H1 (cell line): Measurements from ENCODE around the gene NUP88. TPM values are rescaled to one million over a fixed set of nuclear protein-coding genes. Genes with fewer than 3 reads are reported as not detected.

Experiments used
- CTCF ChIA-PET: fragments of 300-600 bp; sonication (Branson Sonifier 250); formaldehyde crosslinking; loops from one replicate; lab custom pipeline; 2021; ENCODE audit not compliant: partially characterized antibody; lab: Charles Lee
- POLR2A ChIA-PET: fragments of 300-600 bp; sonication (Branson Sonifier 250); formaldehyde crosslinking; loops from one replicate; lab custom pipeline; 2021; ENCODE audit warnings: inconsistent platforms; ENCODE audit not compliant: partially characterized antibody; lab: Charles Lee
- DNase-seq, 2 experiments: peaks; one replicate each; pipeline versions ENCODE4 v3.0.0 to v3.0.0-alpha.2; 2010 to 2022; ENCODE audit warnings: low spot score in 2 of 2, low read depth in 1 of 2, mixed read lengths in 1 of 2
- FAIRE-seq: peaks from 2 replicates; lab custom pipeline; 2011; peaks lifted over from hg19 to GRCh38; lab: Jason Lieb, UNC
- H2AFZ ChIP-seq: 2 replicates; pipeline ENCODE4 v1.8.1; 2012; ENCODE audit warnings: low read length, inconsistent platforms
- H2AK5ac ChIP-seq: 2 replicates; pipeline ENCODE4 v1.6.1; 2013; ENCODE audit warnings: low read depth, low read length
- H2BK120ac ChIP-seq: replicated peaks from 2 replicates; pipeline ENCODE3; 2013; ENCODE audit warnings: low read depth, low read length, inconsistent platforms
- H2BK12ac ChIP-seq: 2 replicates; pipeline ENCODE4 v1.6.1; 2013; ENCODE audit warnings: low read depth, low read length
- H2BK15ac ChIP-seq: 2 replicates; pipeline ENCODE4 v1.6.1; 2013; ENCODE audit warnings: low read length
- H2BK20ac ChIP-seq: 2 replicates; pipeline ENCODE4 v1.6.1; 2013; ENCODE audit warnings: low read length
- H2BK5ac ChIP-seq: 2 replicates; pipeline ENCODE4 v1.6.1; 2013; ENCODE audit warnings: low read depth, low read length
- H3K14ac ChIP-seq: 2 replicates; pipeline ENCODE4 v1.6.1; 2013; ENCODE audit warnings: inconsistent platforms; ENCODE audit not compliant: insufficient read length
- H3K18ac ChIP-seq: 2 replicates; pipeline ENCODE4 v1.6.1; 2013; ENCODE audit warnings: low read length; ENCODE audit errors: extremely low read depth
- H3K23ac ChIP-seq: 2 replicates; pipeline ENCODE4 v1.6.1; 2013; ENCODE audit warnings: inconsistent platforms; ENCODE audit not compliant: insufficient read length
- H3K23me2 ChIP-seq: 2 replicates; pipeline ENCODE4 v1.6.1; 2013; ENCODE audit warnings: low read depth, low read length
- H3K27ac ChIP-seq: 2 replicates; pipeline ENCODE4 v1.6.1; 2011; ENCODE audit warnings: low read depth, low read length, inconsistent platforms
- H3K27me3 ChIP-seq, 4 experiments: replicated peaks in 1 of 4; 1 replicate in 1 of 4; 2 replicates in 3 of 4; pipeline versions ENCODE4 v1.6.1 to v1.8.1; 2011 to 2013; ENCODE audit warnings: low read length in 3 of 4, mild to moderate bottlenecking in 3 of 4, inconsistent platforms in 2 of 4, mixed read lengths in 2 of 4, moderate library complexity in 1 of 4; ENCODE audit not compliant: control insufficient read depth in 3 of 4, insufficient read depth in 3 of 4; ENCODE audit errors: extremely low read depth in 1 of 4
- H3K36me3 ChIP-seq, 4 experiments: 2 replicates each; pipeline versions ENCODE4 v1.6.1 to v1.8.1; 2011 to 2013; ENCODE audit warnings: mild to moderate bottlenecking in 4 of 4, low read length in 3 of 4, moderate library complexity in 2 of 4, control low read depth in 1 of 4, inconsistent platforms in 1 of 4; ENCODE audit not compliant: insufficient read depth in 4 of 4, control insufficient read depth in 2 of 4
- H3K4ac ChIP-seq: replicated peaks from 2 replicates; pipeline ENCODE3; 2013; ENCODE audit warnings: low read length, low read depth, mixed read lengths, inconsistent platforms; ENCODE audit not compliant: insufficient read length
- H3K4me1 ChIP-seq, 4 experiments: replicated peaks in 1 of 4; 1 replicate in 1 of 4; 2 replicates in 3 of 4; pipeline versions ENCODE4 v1.6.1 to v1.8.1; 2011 to 2013; ENCODE audit warnings: low read length in 3 of 4, inconsistent platforms in 2 of 4, mixed read lengths in 1 of 4; ENCODE audit not compliant: insufficient read depth in 4 of 4, control insufficient read depth in 3 of 4
- H3K4me2 ChIP-seq, 2 experiments: 2 replicates each; pipeline versions ENCODE4 v1.6.1 to v1.8.1; 2011 to 2013; ENCODE audit warnings: low read depth in 2 of 2, low read length in 2 of 2, control low read depth in 1 of 2, inconsistent platforms in 1 of 2, mild to moderate bottlenecking in 1 of 2; ENCODE audit not compliant: insufficient read depth in 1 of 2
- H3K4me3 ChIP-seq, 4 experiments: fragments of 200-600, 300-600 bp in 1 of 4; sonication (generic), shearing (Covaris generic), sonication (Bioruptor Twin) in 1 of 4; 2 replicates each; pipeline versions ENCODE4 v1.5.1 to v1.8.1; 2011 to 2016; ENCODE audit warnings: low read length in 4 of 4, low read depth in 3 of 4, control low read depth in 2 of 4, inconsistent platforms in 2 of 4, mild to moderate bottlenecking in 2 of 4, mixed read lengths in 1 of 4, moderate library complexity in 1 of 4; ENCODE audit not compliant: insufficient read depth in 2 of 4; ENCODE audit errors: extremely low read depth in 1 of 4
- H3K56ac ChIP-seq: replicated peaks from 2 replicates; pipeline ENCODE3; 2013; ENCODE audit warnings: low read depth, mild to moderate bottlenecking, mixed read lengths, low read length, inconsistent platforms; ENCODE audit not compliant: insufficient read length
- H3K79me1 ChIP-seq: 2 replicates; pipeline ENCODE4 v1.6.1; 2013; ENCODE audit warnings: low read depth, low read length, control low read depth
- H3K79me2 ChIP-seq, 2 experiments: 2 replicates each; pipeline versions ENCODE4 v1.6.1 to v1.8.1; 2012 to 2013; ENCODE audit warnings: low read length in 2 of 2, mild to moderate bottlenecking in 2 of 2, inconsistent platforms in 1 of 2; ENCODE audit not compliant: insufficient read depth in 2 of 2, control insufficient read depth in 1 of 2
- H3K9ac ChIP-seq, 4 experiments: replicated peaks in 1 of 4; 1 replicate in 1 of 4; 2 replicates in 3 of 4; pipeline versions ENCODE4 v1.6.1 to v1.8.1; 2011 to 2013; ENCODE audit warnings: low read depth in 3 of 4, low read length in 3 of 4, control low read depth in 2 of 4, mild to moderate bottlenecking in 2 of 4, moderate library complexity in 2 of 4, inconsistent platforms in 1 of 4; ENCODE audit errors: extremely low read depth in 1 of 4
- H3K9me3 ChIP-seq, 2 experiments: 2 replicates each; pipeline versions ENCODE4 v1.6.1 to v1.8.1; 2012 to 2013; ENCODE audit warnings: mild to moderate bottlenecking in 2 of 2, moderate library complexity in 2 of 2, control low read depth in 1 of 2, inconsistent platforms in 1 of 2, low read depth in 1 of 2, low read length in 1 of 2, mixed read lengths in 1 of 2; ENCODE audit not compliant: insufficient read depth in 2 of 2
- H4K20me1 ChIP-seq, 2 experiments: replicated peaks in 1 of 2; 2 replicates each; pipeline versions ENCODE3 to v1.8.1; 2011 to 2013; ENCODE audit warnings: inconsistent platforms in 2 of 2, low read length in 2 of 2, mild to moderate bottlenecking in 1 of 2; ENCODE audit not compliant: insufficient read depth in 2 of 2, control insufficient read depth in 1 of 2
- H4K5ac ChIP-seq: 2 replicates; pipeline ENCODE4 v1.6.1; 2013; ENCODE audit warnings: low read length, low read depth, mixed read lengths, inconsistent platforms; ENCODE audit not compliant: insufficient read length
- H4K8ac ChIP-seq: 2 replicates; pipeline ENCODE4 v1.8.0; 2013; ENCODE audit warnings: mild to moderate bottlenecking, moderate library complexity, low read length, inconsistent platforms; ENCODE audit not compliant: insufficient read depth; ENCODE audit errors: extremely low read depth
- H4K91ac ChIP-seq: replicated peaks from 2 replicates; pipeline ENCODE3; 2013; ENCODE audit warnings: low read length, mixed read lengths, inconsistent platforms; ENCODE audit not compliant: insufficient read length
- HDAC6 ChIP-seq: IDR thresholded peaks from one replicate; pipeline ENCODE4 v1.7.1; 2012; ENCODE audit warnings: low read depth, mild to moderate bottlenecking, inconsistent platforms, low read length, moderate library complexity
- JUND ChIP-seq: IDR thresholded peaks from 2 replicates; pipeline ENCODE4 v1.6.1; 2011; ENCODE audit warnings: mild to moderate bottlenecking, improper control_type of control experiment, low read length
- RFX5 ChIP-seq: IDR thresholded peaks from 2 replicates; pipeline ENCODE4 v1.6.1; 2011; ENCODE audit warnings: low read depth, low read length, improper control_type of control experiment, borderline replicate concordance
- SP2 ChIP-seq: IDR thresholded peaks from 2 replicates; pipeline ENCODE4 v1.6.1; 2012; ENCODE audit warnings: mild to moderate bottlenecking, low read length, inconsistent platforms
- WGBS, 2 experiments: shearing (Covaris generic) in 1 of 2; methylation state at CpG; one replicate each; pipeline versions ENCODE4 v1.1.6 to v1.1.7; 2013 to 2015; ENCODE audit warnings: low lambda C conversion rate in 2 of 2, mixed read lengths in 2 of 2, inconsistent platforms in 1 of 2, low coverage in 1 of 2, missing lambda C conversion rate in 1 of 2; ENCODE audit not compliant: insufficient replicate concordance in 2 of 2, insufficient coverage in 1 of 2, insufficient read length in 1 of 2; ENCODE audit errors: extremely low coverage in 1 of 2, missing lambda C conversion rate in 1 of 2; 5-methylcytosine and 5-hydroxymethylcytosine counted together
- polyA plus RNA-seq, 7 experiments: library from polyadenylated mRNA; depleted of rRNA in 3 of 7; stranded (reverse) in 5 of 7; unstranded in 2 of 7; fragments of >200 nt in 5 of 7; fragments of 200-250 nt in 2 of 7; gene quantifications; 1 replicate in 5 of 7; 2 replicates in 1 of 7; 4 replicates in 1 of 7; pipeline versions ENCODE4 v1.2.1 to v1.2.3, GENCODE V29; 2011 to 2013; ENCODE audit warnings: missing spikeins in 2 of 7, mixed read lengths in 2 of 7
- total RNA-seq: library from RNA; stranded (reverse); fragmentation: NEBNext Ultra II Directional; extraction: Animal tissue kit (Norgen Biotek cat#: 25700); gene quantifications from 2 replicates; pipeline ENCODE4 v1.2.1, GENCODE V29; 2021

NUP88 gene
- total and polyA plus RNA-seq, 2 of the 8 experiments (the other 6 are each of a cell fraction or from before 2014, with no cell fraction given), result 77.4 to 105 TPM

GRCh38 chr17:5416901-5417300 is 2.6 kb downstream of the NUP88 start:
- Histone ChIP-seq H3K79me1 (peaks cover 6% of the 10 kb centered on the region; the same call in 1 of the 2 replicates), H3K56ac (no peak overlapping the region), H3K27me3 (no peaks in the 10 kb centered on the region), H3K79me2 (peaks cover 23 to 72% of the 10 kb centered on the region in 2 experiments), H3K18ac (no peak overlapping the region), H3K4me2 (no peak overlapping the region), H4K20me1 (peaks cover 4 to 5% of the 10 kb centered on the region in 2 experiments), H3K4ac (no peak overlapping the region), H2AFZ (no peak overlapping the region), H3K9me3 (no peaks in the 10 kb centered on the region), H3K36me3 (peaks cover 6 to 59% (median 28%) of the 10 kb centered on the region in 4 experiments), H3K27ac (no peak overlapping the region), H2BK5ac (no peak overlapping the region), H2AK5ac (no peak overlapping the region), H3K23me2 (peaks cover 5% of the 10 kb centered on the region), H3K4me3 (no peak overlapping the region), H4K5ac (no peak overlapping the region), H2BK15ac (no peak overlapping the region), H2BK12ac (no peak overlapping the region), H3K14ac (no peak overlapping the region), H2BK20ac (no peak overlapping the region), H4K8ac (no peak overlapping the region), H3K4me1 (peaks cover 0 to 4% (median 2%) of the 10 kb centered on the region in 4 experiments; a peak in 3 of 7 replicates), H3K23ac (no peak overlapping the region), H4K91ac (no peak overlapping the region), H2BK120ac (no peak overlapping the region), H3K9ac (no peak overlapping the region; a peak in 1 of 7 replicates)
- WGBS, 2 experiments, result 88% methylated on average over 2 of the region's 2 CpGs; no CpG with 5 or more reads in 1 of the 2 experiments
- DNase-seq (no peak), FAIRE-seq (no peak)
- TF ChIP-seq HDAC6 (no peak), RFX5 (no peak), JUND (no peak), SP2 (no peak)
- POLR2A ChIA-PET, result interaction anchor here (0.8 to 11.3 kb wide), 4 partner anchors 12 to 25 kb away, joined by 3 to 225 read pairs (median 27); partner anchors contain the start of gene C1QBP
- CTCF ChIA-PET, result interaction anchor here (0.7 to 1.4 kb wide), 3 partner anchors 16 to 24 kb away, joined by 3 to 5 read pairs (median 4); partner anchors contain the start of gene C1QBP
